Measurements from ENCODE around the gene PRSS53. TPM values are rescaled to one million over a fixed set of nuclear protein-coding genes. Genes with fewer than 3 reads are reported as not detected.
A peak's percentile ranks its signal among the peaks of the same experiment; 100 is the strongest.

PRSS53 gene
- total RNA-seq, 1 experiment from 2014 or later, result 2.8 TPM

DNA sequence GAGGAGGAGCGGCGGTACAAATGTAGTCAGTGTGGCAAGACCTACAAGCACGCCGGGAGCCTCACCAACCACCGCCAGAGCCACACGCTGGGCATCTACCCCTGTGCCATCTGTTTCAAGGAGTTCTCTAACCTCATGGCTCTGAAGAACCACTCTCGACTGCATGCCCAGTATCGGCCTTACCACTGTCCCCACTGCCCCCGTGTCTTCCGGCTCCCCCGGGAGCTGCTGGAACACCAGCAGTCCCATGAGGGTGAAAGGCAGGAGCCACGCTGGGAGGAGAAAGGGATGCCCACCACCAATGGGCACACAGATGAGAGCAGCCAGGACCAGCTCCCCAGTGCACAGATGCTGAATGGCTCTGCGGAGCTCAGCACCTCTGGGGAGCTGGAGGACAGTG, 11.7 kb downstream of the PRSS53 start:
- H4K5ac ChIP-seq (ENCODE audit: insufficient read length, low read depth, low read length), result no peak overlapping the region
- H4K20me1 ChIP-seq (ENCODE audit: control insufficient read depth, insufficient read depth, insufficient read length), result peaks cover 4% of the 10 kb centered on the region
- Mint-ChIP-seq H3K9me3 (no peaks in the 10 kb centered on the region; a peak in 1 of 5 replicates), H3K4me1 (peaks cover 11 to 15% of the 10 kb centered on the region in 2 experiments), H3K27ac (no peak overlapping the region), H3K4me3 (no peak overlapping the region; a peak in 1 of 5 replicates), H3K36me3 (ENCODE audit: insufficient read depth in 1 of 3, low read depth in 3 of 3) (peaks cover 27 to 51% (median 49%) of the 10 kb centered on the region in 3 experiments; a peak in 6 of 7 replicates), H3K27me3 (ENCODE audit: low read depth) (no peaks in the 10 kb centered on the region)
- no peak overlapping the region for H3K18ac ChIP-seq (ENCODE audit: insufficient read length, low read depth, low read length)
- no peak overlapping the region for H2BK120ac ChIP-seq (ENCODE audit: low read depth, low read length, poor library complexity, severe bottlenecking)
- peaks cover 6% of the 10 kb centered on the region for H3K79me1 ChIP-seq (ENCODE audit: insufficient read depth, low read depth, low read length, poor library complexity, severe bottlenecking)
- H3K23ac ChIP-seq (ENCODE audit: insufficient read length, low read depth, low read length), result no peak overlapping the region
- DNase-seq, result peak; percentile 14
- H2BK15ac ChIP-seq (ENCODE audit: low read depth, low read length), result no peak overlapping the region
- no CpG with 5 or more reads among the region's 13 CpGs for WGBS (ENCODE audit: extremely low coverage, insufficient read length, low lambda C conversion rate)
- no peak overlapping the region for H3K56ac ChIP-seq (ENCODE audit: insufficient read length, low read depth, low read length)
- H4K91ac ChIP-seq (ENCODE audit: insufficient read length, low read depth, low read length), result no peak overlapping the region
- H2AFZ ChIP-seq (ENCODE audit: low read length), result no peak overlapping the region
- no peak overlapping the region for H2BK5ac ChIP-seq (ENCODE audit: insufficient read length, low read length)
- H3K27me3 ChIP-seq (ENCODE audit: insufficient read depth, low read length), result no peaks in the 10 kb centered on the region
- H3K4me1 ChIP-seq (ENCODE audit: insufficient read depth, low read length), result no peaks in the 10 kb centered on the region
- H2AK5ac ChIP-seq (ENCODE audit: insufficient read length, low read length), result no peak overlapping the region
- no peak overlapping the region for H3T11ph ChIP-seq (ENCODE audit: low read length)
- H3K9me3 ChIP-seq (ENCODE audit: control insufficient read depth, low read depth, low read length), result no peaks in the 10 kb centered on the region
- H3K27ac ChIP-seq (ENCODE audit: insufficient read length, low read depth, low read length), result no peak overlapping the region
- H3K79me2 ChIP-seq (ENCODE audit: insufficient read depth, low read length), result peaks cover 12% of the 10 kb centered on the region; the same call in 1 of the 2 replicates
- no peak overlapping the region for H2BK12ac ChIP-seq (ENCODE audit: insufficient read length, low read depth, low read length)
- TF ChIP-seq, protein P1, sequence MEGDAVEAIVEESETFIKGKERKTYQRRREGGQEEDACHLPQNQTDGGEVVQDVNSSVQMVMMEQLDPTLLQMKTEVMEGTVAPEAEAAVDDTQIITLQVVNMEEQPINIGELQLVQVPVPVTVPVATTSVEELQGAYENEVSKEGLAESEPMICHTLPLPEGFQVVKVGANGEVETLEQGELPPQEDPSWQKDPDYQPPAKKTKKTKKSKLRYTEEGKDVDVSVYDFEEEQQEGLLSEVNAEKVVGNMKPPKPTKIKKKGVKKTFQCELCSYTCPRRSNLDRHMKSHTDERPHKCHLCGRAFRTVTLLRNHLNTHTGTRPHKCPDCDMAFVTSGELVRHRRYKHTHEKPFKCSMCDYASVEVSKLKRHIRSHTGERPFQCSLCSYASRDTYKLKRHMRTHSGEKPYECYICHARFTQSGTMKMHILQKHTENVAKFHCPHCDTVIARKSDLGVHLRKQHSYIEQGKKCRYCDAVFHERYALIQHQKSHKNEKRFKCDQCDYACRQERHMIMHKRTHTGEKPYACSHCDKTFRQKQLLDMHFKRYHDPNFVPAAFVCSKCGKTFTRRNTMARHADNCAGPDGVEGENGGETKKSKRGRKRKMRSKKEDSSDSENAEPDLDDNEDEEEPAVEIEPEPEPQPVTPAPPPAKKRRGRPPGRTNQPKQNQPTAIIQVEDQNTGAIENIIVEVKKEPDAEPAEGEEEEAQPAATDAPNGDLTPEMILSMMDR (conservative IDR thresholded peaks at IDR 0.05), result no peak
- peaks cover 7% of the 10 kb centered on the region for H3K23me2 ChIP-seq (ENCODE audit: insufficient read length, low read depth, low read length, poor library complexity, severe bottlenecking)
- H3K14ac ChIP-seq (ENCODE audit: insufficient read depth, low read length), result no peak overlapping the region
- no peak overlapping the region for H3K9ac ChIP-seq (ENCODE audit: extremely low read depth, insufficient read length, low read length)
- no peak overlapping the region for H3K4me2 ChIP-seq (ENCODE audit: insufficient read depth, insufficient read length, low read length)
- no peak overlapping the region for H3K4ac ChIP-seq (ENCODE audit: low read depth, low read length)
- H4K8ac ChIP-seq (replicated peaks; ENCODE audit: insufficient read length, low read depth, low read length), result no peak overlapping the region
- H2BK20ac ChIP-seq (ENCODE audit: low read depth, low read length, poor library complexity, severe bottlenecking), result no peak overlapping the region

Data from H9 (cell line).